GM12891 (cell line): ENCODE measurements around the gene ARMC5.

Experiments used
- DNase-seq: peaks from one replicate; pipeline ENCODE4 v3.0.0; 2011; ENCODE audit warnings: low spot score; ENCODE audit not compliant: insufficient read length
- FAIRE-seq: peaks from 2 replicates; lab custom pipeline; 2011; peaks lifted over from hg19 to GRCh38; lab: Jason Lieb, UNC
- PAX5 ChIP-seq: IDR thresholded peaks from 2 replicates; pipeline ENCODE4 v1.6.1; 2011; ENCODE audit warnings: low read length, moderate library complexity, mild to moderate bottlenecking; ENCODE audit not compliant: insufficient read depth, severe bottlenecking
- POLR2A ChIP-seq: IDR thresholded peaks from 2 replicates; pipeline ENCODE4 v1.6.1; 2011; ENCODE audit warnings: low read depth, low read length, control low read depth
- POLR2AphosphoS5 ChIP-seq: IDR thresholded peaks from 2 replicates; pipeline ENCODE4 v1.6.1; 2011; ENCODE audit warnings: low read depth, low read length, control low read depth
- POU2F2 ChIP-seq: IDR thresholded peaks from 2 replicates; pipeline ENCODE4 v1.6.1; 2011; ENCODE audit warnings: low read depth, mild to moderate bottlenecking, control low read depth, low read length, moderate library complexity
- SPI1 ChIP-seq: IDR thresholded peaks from 2 replicates; pipeline ENCODE4 v1.6.1; 2011; ENCODE audit warnings: low read depth, low read length, control low read depth
- TAF1 ChIP-seq: IDR thresholded peaks from 2 replicates; pipeline ENCODE4 v1.6.1; 2011; ENCODE audit warnings: low read depth, low read length, control low read depth

The ARMC5 gene

GRCh38 chr16:31417916-31418315 is 41.4 kb upstream of the ARMC5 start:
- no peak for TF ChIP-seq PAX5
- TF ChIP-seq SPI1: no peak
- TF ChIP-seq POU2F2: no peak
- no peak for TF ChIP-seq POLR2A
- TF ChIP-seq TAF1: no peak
- no peak for TF ChIP-seq POLR2AphosphoS5
- no peak for FAIRE-seq

GRCh38 chr16:31420037-31420436 is 39.3 kb upstream of the ARMC5 start:
- TF ChIP-seq POLR2A (no peak), TAF1 (no peak), POU2F2 (no peak), POLR2AphosphoS5 (no peak), PAX5 (no peak), SPI1 (no peak)
- no peak for FAIRE-seq

More at GRCh38 chr16:31417916-31418315, 41.4 kb upstream of the ARMC5 start:
- no peak for DNase-seq

DNA sequence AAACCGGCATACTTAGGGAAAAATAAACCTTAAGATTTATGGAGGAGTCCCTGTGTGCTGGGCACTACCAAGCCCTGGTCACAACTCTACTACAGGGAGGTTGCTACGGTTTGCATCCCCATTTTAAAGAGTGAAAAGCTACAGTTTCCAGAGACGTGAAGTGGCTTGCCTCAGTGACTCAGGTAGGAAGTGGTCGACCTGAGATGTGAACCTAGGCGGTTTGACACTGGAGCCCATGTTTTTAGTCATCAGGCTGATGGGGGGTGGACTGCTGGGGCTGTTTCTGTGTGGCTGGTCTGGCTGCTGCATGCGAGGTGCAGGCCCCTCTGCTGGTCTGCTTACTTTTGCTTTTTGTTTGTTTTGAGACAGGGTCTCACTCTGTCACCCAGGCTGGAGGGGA is 37.7 kb upstream of the ARMC5 start:
- no peak for FAIRE-seq
- no peak for DNase-seq
- TF ChIP-seq SPI1 (0 out of 2 replicates have a peak, but pooled peaks have one; percentile 15), TAF1 (no peak)

More at GRCh38 chr16:31420037-31420436, 39.3 kb upstream of the ARMC5 start:
- DNase-seq: no peak

DNA sequence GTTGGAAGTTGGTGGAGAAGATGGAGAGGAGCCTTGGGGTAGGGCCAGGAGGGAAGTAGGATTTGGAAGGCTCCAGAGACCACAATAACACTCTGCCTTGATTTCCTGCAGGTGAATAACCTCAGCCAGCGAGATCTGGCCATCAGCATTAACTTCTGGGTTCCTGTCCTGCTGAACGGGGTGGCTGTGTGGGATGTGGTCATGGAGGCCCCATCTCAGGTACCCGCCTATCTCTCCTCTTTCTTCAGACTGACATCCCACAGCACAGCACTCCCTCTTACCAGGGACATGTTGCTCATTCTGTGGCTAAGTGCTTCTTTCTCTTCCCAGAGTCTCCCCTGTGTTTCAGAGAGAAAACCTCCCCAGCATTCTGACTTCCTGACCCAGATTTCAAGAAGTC is 36.1 kb upstream of the ARMC5 start:
- DNase-seq: no peak
- TF ChIP-seq SPI1 (no peak), TAF1 (no peak), POU2F2 (no peak)

GRCh38 chr16:31423801-31424200 is 35.5 kb upstream of the ARMC5 start:
- TF ChIP-seq POLR2AphosphoS5 (no peak), POU2F2 (no peak), TAF1 (no peak), SPI1 (no peak), POLR2A (no peak), PAX5 (no peak)
- DNase-seq: no peak
- FAIRE-seq: no peak

More for the DNA sequence above, 36.1 kb upstream of the ARMC5 start:
- FAIRE-seq: no peak

- DNase-seq: no peak
- no peak for TF ChIP-seq TAF1
- TF ChIP-seq PAX5: no peak
- TF ChIP-seq POLR2A: no peak
- TF ChIP-seq POU2F2: no peak
- no peak for TF ChIP-seq POLR2AphosphoS5
- no peak for TF ChIP-seq SPI1
- FAIRE-seq: no peak
These were observed 31.6 kb upstream of the ARMC5 start for GRCh38 chr16:31427441-31428278.

GRCh38 chr16:31428279-31428597 is 31.1 kb upstream of the ARMC5 start, which contains the start of gene COX6A2:
TSS of gene COX6A2 (minus strand) at chr16:31428360. CDS start at chr16:31428325, 35 bp downstream.
- DNase-seq: no peak
- FAIRE-seq: no peak
- TF ChIP-seq POLR2A: no peak

- no peak for FAIRE-seq
- DNase-seq: no peak
- TF ChIP-seq PAX5 (no peak), TAF1 (no peak), POLR2AphosphoS5 (no peak), SPI1 (no peak), POU2F2 (no peak), POLR2A (no peak)
These were observed 30.6 kb upstream of the ARMC5 start for GRCh38 chr16:31428638-31429247.

DNA sequence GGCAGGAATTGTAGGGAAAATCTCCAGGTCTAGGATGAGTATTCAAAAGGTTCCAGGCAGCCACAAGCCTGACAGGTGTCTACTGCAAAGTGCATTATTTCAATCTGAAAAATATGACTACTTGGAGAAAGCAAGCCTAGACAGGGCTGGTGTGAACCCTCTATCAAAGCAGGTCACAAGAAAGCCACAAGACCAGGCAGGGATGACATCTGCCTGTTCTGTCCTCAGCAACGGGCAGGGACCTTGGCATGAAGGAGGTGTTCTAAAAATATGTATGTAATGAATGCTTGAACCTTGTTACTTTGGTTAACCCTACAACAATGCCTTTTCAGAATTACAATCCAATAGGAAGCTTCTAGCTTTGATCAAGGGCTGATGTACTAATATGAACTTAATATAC is 30.0 kb upstream of the ARMC5 start:
- TF ChIP-seq SPI1 (no peak), POU2F2 (no peak), POLR2A (no peak), POLR2AphosphoS5 (no peak), TAF1 (no peak), PAX5 (no peak)
- DNase-seq: no peak
- no peak for FAIRE-seq

GRCh38 chr16:31429796-31430195 is 29.5 kb upstream of the ARMC5 start:
- no peak for DNase-seq
- TF ChIP-seq POLR2AphosphoS5 (no peak), SPI1 (no peak), POLR2A (no peak), TAF1 (no peak), POU2F2 (no peak), PAX5 (no peak)
- FAIRE-seq: no peak

DNA sequence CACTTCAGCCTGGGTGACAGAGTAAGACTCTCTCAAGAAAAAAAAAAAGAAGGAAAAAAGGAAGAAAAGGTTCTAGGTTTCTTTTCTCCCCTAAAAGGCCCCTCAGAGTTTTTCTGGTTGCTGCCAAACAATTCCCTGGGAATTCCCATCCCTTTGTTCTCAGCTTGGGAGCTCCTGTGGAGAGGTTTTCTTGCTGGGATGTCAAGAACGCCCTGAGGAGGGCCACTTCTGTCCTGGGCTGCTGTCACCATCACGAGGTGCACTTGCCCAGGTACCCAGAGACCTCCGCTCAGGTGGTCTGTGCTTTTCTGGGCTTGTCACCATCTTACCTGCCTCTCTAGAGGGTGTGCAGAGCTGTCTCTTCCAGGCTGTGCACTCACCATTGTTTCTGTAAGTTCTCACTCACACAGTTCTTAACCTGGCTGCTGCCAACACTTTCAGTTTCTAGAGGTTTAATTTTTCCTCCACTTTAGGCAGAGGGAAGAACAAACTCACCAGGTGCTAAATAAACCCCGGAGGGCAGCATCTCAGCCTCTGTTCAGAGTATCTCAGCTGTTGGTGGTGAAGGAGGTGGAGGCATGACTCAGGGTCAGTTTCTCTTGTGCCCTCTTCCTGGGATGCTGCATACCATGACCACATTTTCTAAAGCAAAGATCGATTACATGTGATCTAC is 28.8 kb upstream of the ARMC5 start:
- DNase-seq (no peak), FAIRE-seq (no peak)
- no peak for TF ChIP-seq PAX5
- TF ChIP-seq POLR2AphosphoS5: no peak
- no peak for TF ChIP-seq SPI1
- no peak for TF ChIP-seq POU2F2
- no peak for TF ChIP-seq POLR2A
- no peak for TF ChIP-seq TAF1
